IMR-90 (cell line): ENCODE measurements around the gene SLC34A3. TPM values are rescaled to one million over a fixed set of nuclear protein-coding genes. Genes with fewer than 3 reads are reported as not detected.

Source experiments
- ATAC-seq: fragments of 200-7000 bp; cut with Tn5 transposase; 2 replicates; pipeline ENCODE4 v1.9.1; 2020; ENCODE audit warnings: low read depth, mild to moderate bottlenecking, moderate library complexity
- BruUV-seq: library from RNA; stranded (reverse); fragments of 400-500 nt; replicated peaks from 2 replicates; lab custom pipeline; 2021; lab: Mats Ljungman, UMichigan
- CTCF ChIA-PET: fragments of 300-600 bp; formaldehyde crosslinking; extraction: SDS; loops from one replicate; lab custom pipeline; 2021; ENCODE audit warnings: antibody characterized with exemption; lab: Yijun Ruan, JAX
- POLR2A ChIA-PET: fragments of 300-600 bp; sonication (Branson Sonifier 250); formaldehyde crosslinking; loops from one replicate; lab custom pipeline; 2022; ENCODE audit warnings: antibody characterized with exemption; ENCODE audit not compliant: unreplicated experiment; lab: Charles Lee
- DNase-seq: peaks from one replicate; pipeline ENCODE4 v3.0.0; 2013
- H2AFZ ChIP-seq: replicated peaks from 2 replicates; pipeline ENCODE3; 2013; ENCODE audit warnings: low read length, mild to moderate bottlenecking; ENCODE audit not compliant: poor library complexity
- H2AK5ac ChIP-seq: 2 replicates; pipeline ENCODE4 v1.6.1; 2013; ENCODE audit warnings: low read depth, low read length, inconsistent platforms
- H2AK9ac ChIP-seq: replicated peaks from 2 replicates; pipeline ENCODE3; 2013; ENCODE audit warnings: mild to moderate bottlenecking, low read depth, low read length, moderate library complexity; ENCODE audit not compliant: poor library complexity
- H2BK120ac ChIP-seq: 2 replicates; pipeline ENCODE4 v1.6.1; 2013; ENCODE audit warnings: low read depth, low read length, inconsistent platforms
- H2BK15ac ChIP-seq: 3 replicates; pipeline ENCODE4 v1.6.1; 2013; ENCODE audit warnings: low read depth, low read length, inconsistent platforms
- H2BK20ac ChIP-seq: 2 replicates; pipeline ENCODE4 v1.6.1; 2013; ENCODE audit warnings: low read depth, mild to moderate bottlenecking, inconsistent platforms, low read length, moderate library complexity
- H2BK5ac ChIP-seq: 2 replicates; pipeline ENCODE4 v1.6.1; 2013; ENCODE audit warnings: mild to moderate bottlenecking, low read depth, low read length, inconsistent platforms; ENCODE audit not compliant: poor library complexity, severe bottlenecking
- H3K14ac ChIP-seq: replicated peaks from 2 replicates; pipeline ENCODE4 v1.6.1; 2013; ENCODE audit warnings: low read depth, low read length, inconsistent platforms
- H3K18ac ChIP-seq: 2 replicates; pipeline ENCODE4 v1.6.1; 2013; ENCODE audit warnings: low read depth, low read length, control low read depth
- H3K23ac ChIP-seq: 2 replicates; pipeline ENCODE4 v1.6.1; 2013; ENCODE audit warnings: low read depth, low read length, inconsistent platforms
- H3K27ac ChIP-seq: 2 replicates; pipeline ENCODE4 v1.5.1; 2013; ENCODE audit warnings: mild to moderate bottlenecking, control low read depth, low read length; ENCODE audit not compliant: insufficient read depth
- H3K27me3 ChIP-seq: 2 replicates; pipeline ENCODE4 v1.6.1; 2013; ENCODE audit warnings: low read length; ENCODE audit not compliant: control insufficient read depth, insufficient read depth
- H3K36me3 ChIP-seq: 2 replicates; pipeline ENCODE4 v1.6.1; 2013; ENCODE audit warnings: low read length, mixed read lengths; ENCODE audit not compliant: control insufficient read depth, insufficient read depth
- H3K4ac ChIP-seq: 2 replicates; pipeline ENCODE4 v1.6.1; 2013; ENCODE audit warnings: low read depth, low read length, inconsistent platforms
- H3K4me1 ChIP-seq: 2 replicates; pipeline ENCODE4 v1.6.1; 2013; ENCODE audit warnings: low read length, mixed read lengths; ENCODE audit not compliant: control insufficient read depth, insufficient read depth
- H3K4me2 ChIP-seq: 2 replicates; pipeline ENCODE4 v1.6.1; 2013; ENCODE audit warnings: low read depth, mild to moderate bottlenecking, control low read depth, low read length, moderate library complexity
- H3K4me3 ChIP-seq: 2 replicates; pipeline ENCODE4 v1.5.1; 2013; ENCODE audit warnings: low read depth, mild to moderate bottlenecking, control low read depth, low read length, moderate library complexity; ENCODE audit not compliant: insufficient read depth
- H3K56ac ChIP-seq: 2 replicates; pipeline ENCODE4 v1.6.1; 2013; ENCODE audit warnings: low read length, inconsistent platforms; ENCODE audit not compliant: insufficient read depth; ENCODE audit errors: extremely low read depth
- H3K79me1 ChIP-seq, 2 experiments: 2 replicates each; pipeline ENCODE4 v1.6.1; 2013; ENCODE audit warnings: low read length in 2 of 2, inconsistent platforms in 1 of 2, low read depth in 1 of 2
- H3K9ac ChIP-seq: 2 replicates; pipeline ENCODE4 v1.6.1; 2013; ENCODE audit warnings: low read depth, low read length, control low read depth
- H3K9me1 ChIP-seq: 2 replicates; pipeline ENCODE4 v1.6.1; 2013; ENCODE audit warnings: low read length, inconsistent platforms; ENCODE audit not compliant: insufficient read depth
- H3K9me3 ChIP-seq: 2 replicates; pipeline ENCODE4 v1.6.1; 2013; ENCODE audit warnings: low read length; ENCODE audit not compliant: control insufficient read depth, insufficient read depth
- H4K20me1 ChIP-seq: 2 replicates; pipeline ENCODE4 v1.6.1; 2013; ENCODE audit warnings: low read length, inconsistent platforms; ENCODE audit not compliant: insufficient read depth
- H4K5ac ChIP-seq: 2 replicates; pipeline ENCODE4 v1.6.1; 2013; ENCODE audit warnings: mild to moderate bottlenecking, low read depth, low read length, control low read depth
- H4K8ac ChIP-seq, 2 experiments: 2 replicates each; pipeline ENCODE4 v1.6.1; 2013; ENCODE audit warnings: low read depth in 2 of 2, low read length in 2 of 2, control low read depth in 1 of 2, inconsistent platforms in 1 of 2
- H4K91ac ChIP-seq: 2 replicates; pipeline ENCODE4 v1.6.1; 2013; ENCODE audit warnings: low read depth, low read length, inconsistent platforms; ENCODE audit not compliant: insufficient read depth
- MAFK ChIP-seq: IDR thresholded peaks from 2 replicates; pipeline ENCODE4 v1.6.1; 2012; ENCODE audit warnings: low read depth, low read length, improper control_type of control experiment
- RAD21 ChIP-seq: IDR thresholded peaks from 2 replicates; pipeline ENCODE4 v1.6.1; 2012; ENCODE audit warnings: low read length, improper control_type of control experiment
- RCOR1 ChIP-seq: IDR thresholded peaks from 2 replicates; pipeline ENCODE4 v1.6.1; 2012; ENCODE audit warnings: mild to moderate bottlenecking, low read length, improper control_type of control experiment; ENCODE audit not compliant: insufficient replicate concordance
- WGBS, 2 experiments: methylation state at CpG; one replicate each; pipeline versions ENCODE4 v1.1.5 to v1.1.7; 2013; ENCODE audit warnings: missing lambda C conversion rate in 2 of 2; ENCODE audit not compliant: insufficient read length in 1 of 2; ENCODE audit errors: extremely low coverage in 2 of 2; 5-methylcytosine and 5-hydroxymethylcytosine counted together
- dilution Hi-C: fragments of 300-500 bp; cut with HindIII; formaldehyde crosslinking; loops from one replicate; pipeline ENCODE4 v1.14.3; 2018; ENCODE audit warnings: low sequenced_read_pairs; ENCODE audit not compliant: unreplicated experiment
- in situ Hi-C: fragments of 300-500 bp; cut with MboI; formaldehyde crosslinking; loops from 3 replicates; pipeline ENCODE4 v1.14.3; 2019; ENCODE audit warnings: low sequenced_read_pairs, inconsistent platforms, mixed read lengths
- intact Hi-C: fragments of 100-400 bp; cut with micrococcal nuclease; formaldehyde crosslinking; loops from 2 replicates; pipeline ENCODE4 v1.10.0; 2022
- polyA plus RNA-seq, 3 experiments: library from polyadenylated mRNA; depleted of rRNA; stranded (reverse); fragments of >200 nt; gene quantifications; 2 replicates each; pipeline ENCODE4 v1.2.3, GENCODE V29; 2012; ENCODE audit warnings: low replicate concordance in 1 of 3
- total RNA-seq: library from RNA; depleted of rRNA; stranded (reverse); fragments of >200 nt; gene quantifications from 2 replicates; pipeline ENCODE4 v1.2.3, GENCODE V29; 2012

The SLC34A3 gene
- total and polyA plus RNA-seq, 2 of the 4 experiments (the other 2 are of a cell fraction), result not detected

- Histone ChIP-seq H3K27ac (no peak overlapping the region), H3K4me2 (no peak overlapping the region), H3K9ac (no peak overlapping the region), H3K4me1 (peaks cover 12% of the 10 kb centered on the region), H4K5ac (no peak overlapping the region), H3K36me3 (no peaks in the 10 kb centered on the region), H3K4me3 (no peak overlapping the region), H2AFZ (peak overlapping the region; percentile 61), H2BK15ac (no peak overlapping the region), H3K9me3 (no peaks in the 10 kb centered on the region), H4K91ac (no peak overlapping the region), H2BK5ac (no peak overlapping the region), H2AK5ac (no peak overlapping the region), H3K9me1 (no peaks in the 10 kb centered on the region), H3K4ac (no peak overlapping the region), H4K8ac (no peak overlapping the region), H3K79me1 (no peaks in the 10 kb centered on the region), H3K27me3 (no peaks in the 10 kb centered on the region; the same call in 1 of the 2 replicates), H3K23ac (no peak overlapping the region), H2AK9ac (peak overlapping the region; percentile 31), H3K18ac (no peak overlapping the region), H3K56ac (no peak overlapping the region), H2BK120ac (no peak overlapping the region), H4K20me1 (no peaks in the 10 kb centered on the region), H2BK20ac (no peak overlapping the region), H3K14ac (no peak overlapping the region)
- WGBS, 2 experiments, result 65% methylated on average over 6 of the region's 18 CpGs; no CpG with 5 or more reads in 1 of the 2 experiments
- TF ChIP-seq RAD21 (no peak), MAFK (no peak), RCOR1 (no peak)
- in situ Hi-C loops, result loop anchor here (5.0 kb wide), 1 partner anchor 104 kb away; no protein-coding TSS in a partner anchor
- ChIA-PET CTCF (interaction anchor here (1.1 to 1.2 kb wide), 2 partner anchors 10 to 32 kb away, joined by 3 to 6 read pairs; no protein-coding TSS in a partner anchor), POLR2A (no interaction called here)
- dilution Hi-C loops, result no loop called here
- BruUV-seq, result no TSS peak
- ATAC-seq (no peak), DNase-seq (no peak)
- intact Hi-C loops, result loop anchor here (1.0 to 2.0 kb wide), 2 partner anchors 108 to 180 kb away; partner anchors contain the start of gene NPDC1
Measured at GRCh38 chr9:137226338-137227053, 4.2 kb upstream of the SLC34A3 start.
